Ishikawa (cell line): ENCODE data around the gene SIDT2.

Experiments used
- CEBPB ChIP-seq: IDR thresholded peaks from 2 replicates; pipeline ENCODE4 v1.6.1; 2012
- CREB1 ChIP-seq: IDR thresholded peaks from 2 replicates; pipeline ENCODE4 v1.6.1; 2012; ENCODE audit warnings: low read depth
- EGR1 ChIP-seq: IDR thresholded peaks from 2 replicates; pipeline ENCODE4 v1.6.1; 2012
- EP300 ChIP-seq: IDR thresholded peaks from 2 replicates; pipeline ENCODE4 v1.6.1; 2012; ENCODE audit warnings: borderline replicate concordance
- FOXM1 ChIP-seq: IDR thresholded peaks from 2 replicates; pipeline ENCODE4 v1.6.1; 2012; ENCODE audit warnings: low read depth, borderline replicate concordance
- MAX ChIP-seq: IDR thresholded peaks from 2 replicates; pipeline ENCODE4 v1.6.1; 2012
- NFIC ChIP-seq: IDR thresholded peaks from 2 replicates; pipeline ENCODE4 v1.6.1; 2012
- RAD21 ChIP-seq: IDR thresholded peaks from 2 replicates; pipeline ENCODE4 v1.6.1; 2012; ENCODE audit warnings: low read depth
- TAF1 ChIP-seq: IDR thresholded peaks from 2 replicates; pipeline ENCODE4 v1.6.1; 2012; ENCODE audit warnings: low read depth, mild to moderate bottlenecking
- TCF12 ChIP-seq: IDR thresholded peaks from 2 replicates; pipeline ENCODE4 v1.6.1; 2012; ENCODE audit warnings: low read depth
- TEAD4 ChIP-seq: IDR thresholded peaks from 2 replicates; pipeline ENCODE4 v1.6.1; 2012
- USF1 ChIP-seq: IDR thresholded peaks from 2 replicates; pipeline ENCODE4 v1.6.1; 2012
- YY1 ChIP-seq: IDR thresholded peaks from 2 replicates; pipeline ENCODE4 v1.6.1; 2012; ENCODE audit warnings: low read depth
- ZBTB7A ChIP-seq: IDR thresholded peaks from 2 replicates; pipeline ENCODE4 v1.6.1; 2012; ENCODE audit warnings: low read depth
- TF ChIP-seq, protein P1 (sequence below): IDR thresholded peaks from 2 replicates; pipeline ENCODE4 v1.6.1; 2012; ENCODE audit warnings: low read depth, mild to moderate bottlenecking

The SIDT2 gene

DNA sequence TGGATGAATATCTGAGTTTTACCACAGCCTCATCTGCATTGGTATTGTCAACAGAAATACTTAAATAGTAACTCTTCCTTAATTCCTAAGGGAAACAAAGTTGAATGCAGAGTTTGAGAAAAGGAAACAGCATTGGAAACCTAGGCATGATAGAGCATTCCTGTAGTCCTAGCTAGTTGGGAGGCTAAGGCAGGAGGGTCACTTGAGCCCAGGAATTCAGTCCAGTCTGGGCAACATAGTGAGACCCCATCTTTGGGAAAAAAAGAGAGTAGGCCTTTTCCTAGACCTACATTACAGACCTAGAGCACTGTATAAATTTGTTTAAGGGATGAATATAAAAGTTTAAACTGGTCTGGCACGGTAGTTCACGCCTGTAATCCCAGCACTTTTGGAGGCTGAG lies 21.0 kb upstream of the SIDT2 start:
- no peak for TF ChIP-seq EP300
- TF ChIP-seq TCF12 = no peak
- TF ChIP-seq CEBPB = no peak
- no peak for TF ChIP-seq MAX
- no peak for TF ChIP-seq USF1
- TF ChIP-seq FOXM1 = no peak
- no peak for TF ChIP-seq YY1
- no peak for TF ChIP-seq CREB1
- no peak for TF ChIP-seq ZBTB7A
- no peak for TF ChIP-seq TEAD4

GRCh38 chr11:117159892-117160291 lies 18.7 kb upstream of the SIDT2 start:
- no peak for TF ChIP-seq CEBPB
- TF ChIP-seq, protein P1, sequence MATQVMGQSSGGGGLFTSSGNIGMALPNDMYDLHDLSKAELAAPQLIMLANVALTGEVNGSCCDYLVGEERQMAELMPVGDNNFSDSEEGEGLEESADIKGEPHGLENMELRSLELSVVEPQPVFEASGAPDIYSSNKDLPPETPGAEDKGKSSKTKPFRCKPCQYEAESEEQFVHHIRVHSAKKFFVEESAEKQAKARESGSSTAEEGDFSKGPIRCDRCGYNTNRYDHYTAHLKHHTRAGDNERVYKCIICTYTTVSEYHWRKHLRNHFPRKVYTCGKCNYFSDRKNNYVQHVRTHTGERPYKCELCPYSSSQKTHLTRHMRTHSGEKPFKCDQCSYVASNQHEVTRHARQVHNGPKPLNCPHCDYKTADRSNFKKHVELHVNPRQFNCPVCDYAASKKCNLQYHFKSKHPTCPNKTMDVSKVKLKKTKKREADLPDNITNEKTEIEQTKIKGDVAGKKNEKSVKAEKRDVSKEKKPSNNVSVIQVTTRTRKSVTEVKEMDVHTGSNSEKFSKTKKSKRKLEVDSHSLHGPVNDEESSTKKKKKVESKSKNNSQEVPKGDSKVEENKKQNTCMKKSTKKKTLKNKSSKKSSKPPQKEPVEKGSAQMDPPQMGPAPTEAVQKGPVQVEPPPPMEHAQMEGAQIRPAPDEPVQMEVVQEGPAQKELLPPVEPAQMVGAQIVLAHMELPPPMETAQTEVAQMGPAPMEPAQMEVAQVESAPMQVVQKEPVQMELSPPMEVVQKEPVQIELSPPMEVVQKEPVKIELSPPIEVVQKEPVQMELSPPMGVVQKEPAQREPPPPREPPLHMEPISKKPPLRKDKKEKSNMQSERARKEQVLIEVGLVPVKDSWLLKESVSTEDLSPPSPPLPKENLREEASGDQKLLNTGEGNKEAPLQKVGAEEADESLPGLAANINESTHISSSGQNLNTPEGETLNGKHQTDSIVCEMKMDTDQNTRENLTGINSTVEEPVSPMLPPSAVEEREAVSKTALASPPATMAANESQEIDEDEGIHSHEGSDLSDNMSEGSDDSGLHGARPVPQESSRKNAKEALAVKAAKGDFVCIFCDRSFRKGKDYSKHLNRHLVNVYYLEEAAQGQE = no peak
- TF ChIP-seq EP300 = no peak
- TF ChIP-seq NFIC = no peak
- no peak for TF ChIP-seq YY1
- no peak for TF ChIP-seq TAF1
- TF ChIP-seq MAX = no peak
- no peak for TF ChIP-seq RAD21
- TF ChIP-seq EGR1 = no peak
- TF ChIP-seq TEAD4 = no peak
- no peak for TF ChIP-seq FOXM1
- TF ChIP-seq TCF12 = no peak

DNA sequence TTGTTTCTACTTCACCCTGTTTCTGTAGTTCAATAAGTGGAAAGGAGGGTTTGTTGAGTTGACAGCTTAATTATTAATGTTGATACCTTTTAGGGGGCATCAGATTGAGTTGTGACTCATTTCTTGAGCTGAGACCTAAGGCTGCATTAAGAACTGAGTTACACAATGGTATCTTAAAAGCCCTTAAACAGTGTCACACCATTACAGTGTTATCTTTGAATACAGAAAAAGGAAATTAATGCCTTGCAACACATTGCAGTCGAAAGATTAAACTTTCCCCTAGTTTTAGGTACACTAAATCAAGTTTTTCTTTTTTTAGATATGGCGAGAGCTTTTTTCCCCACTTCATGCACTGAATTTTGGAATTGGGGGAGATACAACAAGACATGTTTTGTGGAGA lies 17.7 kb upstream of the SIDT2 start:
- TF ChIP-seq, protein P1 = no peak
- TF ChIP-seq MAX (no peak), NFIC (no peak), CEBPB (no peak), YY1 (no peak), RAD21 (no peak), TEAD4 (no peak), ZBTB7A (no peak), CREB1 (no peak), USF1 (no peak), TCF12 (no peak), FOXM1 (no peak), EP300 (no peak)

GRCh38 chr11:117166491-117166890 lies 12.1 kb upstream of the SIDT2 start:
- no peak for TF ChIP-seq EP300
- no peak for TF ChIP-seq CREB1
- TF ChIP-seq TCF12 = no peak
- no peak for TF ChIP-seq USF1
- no peak for TF ChIP-seq TEAD4

DNA sequence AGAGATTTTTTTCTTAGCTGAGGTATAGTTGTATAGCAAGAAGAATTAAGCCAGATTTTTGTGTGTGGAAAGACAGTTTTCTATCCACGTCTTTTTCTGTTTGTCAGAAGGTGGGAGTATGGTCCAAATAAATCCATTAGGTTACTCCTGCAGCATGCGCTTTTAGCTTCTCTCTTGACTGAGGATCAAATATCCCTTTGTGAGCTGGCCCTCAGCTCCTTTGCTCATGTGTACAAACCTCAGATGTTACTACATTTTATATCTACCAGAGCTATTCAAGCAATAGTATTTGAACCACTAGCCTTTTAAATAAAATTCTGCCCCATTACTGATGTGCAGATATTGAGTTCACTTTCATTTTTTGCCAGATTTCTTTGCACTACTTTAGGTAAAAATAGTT lies 8.8 kb upstream of the SIDT2 start:
- TF ChIP-seq NFIC (no peak), RAD21 (no peak), ZBTB7A (no peak), CEBPB (no peak), CREB1 (no peak), EGR1 (no peak)

DNA sequence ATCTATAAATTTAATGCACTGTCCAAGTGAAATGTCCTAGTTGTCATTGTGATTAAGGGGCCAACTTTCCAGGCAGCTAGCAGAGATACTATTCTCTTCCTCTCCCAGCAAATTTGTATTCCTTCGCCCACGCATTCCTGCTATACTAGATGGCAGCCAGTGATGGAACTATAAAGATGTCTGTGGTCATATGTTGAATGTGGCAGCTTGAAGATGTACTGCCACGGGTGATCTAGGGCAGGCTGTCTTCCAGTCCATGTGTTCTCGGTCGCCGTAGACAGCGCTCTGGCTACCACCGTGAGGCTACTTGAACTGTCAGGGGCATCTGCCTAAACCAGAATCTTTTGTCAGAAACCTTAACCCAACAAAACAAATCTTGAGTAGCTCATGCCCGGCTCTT lies 8.3 kb upstream of the SIDT2 start:
- TF ChIP-seq ZBTB7A (no peak), CEBPB (no peak), TCF12 (no peak), USF1 (no peak), EP300 (no peak), EGR1 (no peak), YY1 (no peak), NFIC (no peak), FOXM1 (no peak), TEAD4 (no peak), TAF1 (no peak), RAD21 (no peak), CREB1 (no peak), MAX (no peak)
- TF ChIP-seq, protein P1 = no peak
